MM.1S (cell line): ENCODE results near the gene NEGR1.

Experiments
- DNase-seq: peaks from one replicate; pipeline ENCODE4 v3.0.0-alpha.2; 2015
- H2AFZ ChIP-seq: fragments of 300-600 bp; sonication (generic); 2 replicates; pipeline ENCODE4 v1.6.0; 2016; ENCODE audit warnings: antibody characterized with exemption, low read length
- H3F3A ChIP-seq: fragments of 300-600 bp; sonication (generic); 2 replicates; pipeline ENCODE4 v1.6.1; 2016; ENCODE audit warnings: mild to moderate bottlenecking, antibody characterized with exemption, low read length, moderate library complexity, mixed read lengths; ENCODE audit not compliant: insufficient read depth
- H3K27ac ChIP-seq: fragments of 300-600 bp; sonication (generic); 2 replicates; pipeline ENCODE4 v1.5.1; 2016; ENCODE audit warnings: mild to moderate bottlenecking, low read length
- H3K27me3 ChIP-seq: fragments of 300-600 bp; sonication (generic); replicated peaks from 2 replicates; pipeline ENCODE4 v1.6.0; 2016; ENCODE audit warnings: low read length; ENCODE audit not compliant: insufficient read depth
- H3K36me3 ChIP-seq: fragments of 300-600 bp; sonication (generic); replicated peaks from 2 replicates; pipeline ENCODE4 v1.6.1; 2016; ENCODE audit warnings: mild to moderate bottlenecking, low read length, mixed read lengths; ENCODE audit not compliant: insufficient read depth
- H3K4me1 ChIP-seq: fragments of 300-600 bp; sonication (generic); 2 replicates; pipeline ENCODE4 v1.6.1; 2016; ENCODE audit warnings: low read length, mixed read lengths
- H3K4me2 ChIP-seq: fragments of 300-600 bp; sonication (generic); 2 replicates; pipeline ENCODE4 v1.6.0; 2016; ENCODE audit warnings: low read depth, low read length
- H3K4me3 ChIP-seq: fragments of 300-600 bp; sonication (generic); 2 replicates; pipeline ENCODE4 v1.5.1; 2016; ENCODE audit warnings: low read length, mixed read lengths
- H3K79me2 ChIP-seq: fragments of 300-600 bp; sonication (generic); 2 replicates; pipeline ENCODE4 v1.6.1; 2016; ENCODE audit warnings: mixed run types, low read length, mixed read lengths
- H3K9ac ChIP-seq: fragments of 300-600 bp; sonication (generic); 2 replicates; pipeline ENCODE4 v1.6.1; 2016; ENCODE audit warnings: low read length, mixed read lengths
- H3K9me2 ChIP-seq: fragments of 300-600 bp; sonication (generic); replicated peaks from 2 replicates; pipeline ENCODE4 v1.6.1; 2016; ENCODE audit warnings: mild to moderate bottlenecking, low read length, mixed read lengths; ENCODE audit not compliant: insufficient read depth
- H3K9me3 ChIP-seq: fragments of 300-600 bp; sonication (generic); replicated peaks from 2 replicates; pipeline ENCODE4 v1.6.1; 2016; ENCODE audit warnings: mild to moderate bottlenecking, low read length, mixed read lengths; ENCODE audit not compliant: insufficient read depth
- H4K20me1 ChIP-seq: fragments of 300-600 bp; sonication (generic); 2 replicates; pipeline ENCODE4 v1.6.1; 2016; ENCODE audit warnings: mild to moderate bottlenecking, low read length, moderate library complexity, mixed read lengths; ENCODE audit not compliant: insufficient read depth
- EZH2 ChIP-seq: fragments of 300-600 bp; sonication (generic); optimal IDR thresholded peaks from 2 replicates; pipeline ENCODE3; 2017; ENCODE audit warnings: low read depth, mild to moderate bottlenecking, antibody characterized with exemption, low read length, mixed read lengths
- EZH2phosphoT487 ChIP-seq: fragments of 300-600 bp; sonication (generic); IDR thresholded peaks from 2 replicates; pipeline ENCODE4 v1.6.1; 2018; ENCODE audit warnings: antibody characterized with exemption, low read length
- TF ChIP-seq, protein P1 (sequence below): fragments of 300-600 bp; sonication (generic); IDR thresholded peaks from 2 replicates; pipeline ENCODE4 v1.5.1; 2016; ENCODE audit warnings: antibody characterized with exemption, low read length, mixed read lengths

NEGR1 gene

DNA sequence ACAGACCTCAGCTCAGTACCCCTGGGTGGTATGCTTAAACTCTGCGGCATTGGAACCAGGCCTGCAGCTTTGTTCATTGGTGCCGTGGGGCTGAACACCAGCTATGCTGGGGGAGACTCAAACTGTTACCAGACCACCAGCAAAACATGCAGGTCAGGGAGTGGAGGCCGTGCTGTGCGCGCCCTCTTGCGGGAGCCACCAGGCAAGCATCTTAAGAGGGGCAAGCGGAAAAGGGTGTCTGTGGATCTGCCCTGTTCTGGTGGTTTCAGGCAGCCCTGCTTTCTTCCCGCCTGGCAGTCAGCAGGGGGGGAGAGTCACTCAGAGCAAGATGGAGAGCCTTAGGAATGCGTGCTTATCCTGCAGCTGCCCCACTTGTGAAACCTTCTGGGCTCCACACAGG is 924.6 kb downstream of the NEGR1 start:
- no peak overlapping the region for H3K9ac ChIP-seq
- H3K9me3 ChIP-seq: no peaks in the 10 kb centered on the region
- no peak overlapping the region for H3K27ac ChIP-seq
- H3F3A ChIP-seq: no peaks in the 10 kb centered on the region
- no peak overlapping the region for H2AFZ ChIP-seq
- H4K20me1 ChIP-seq: no peaks in the 10 kb centered on the region
- H3K79me2 ChIP-seq: no peaks in the 10 kb centered on the region
- H3K4me1 ChIP-seq: no peaks in the 10 kb centered on the region
- H3K9me2 ChIP-seq: no peaks in the 10 kb centered on the region
- no peaks in the 10 kb centered on the region for H3K27me3 ChIP-seq
- no peak overlapping the region for H3K4me3 ChIP-seq
- TF ChIP-seq EZH2phosphoT487 (no peak), EZH2 (no peak)
- TF ChIP-seq, protein P1, sequence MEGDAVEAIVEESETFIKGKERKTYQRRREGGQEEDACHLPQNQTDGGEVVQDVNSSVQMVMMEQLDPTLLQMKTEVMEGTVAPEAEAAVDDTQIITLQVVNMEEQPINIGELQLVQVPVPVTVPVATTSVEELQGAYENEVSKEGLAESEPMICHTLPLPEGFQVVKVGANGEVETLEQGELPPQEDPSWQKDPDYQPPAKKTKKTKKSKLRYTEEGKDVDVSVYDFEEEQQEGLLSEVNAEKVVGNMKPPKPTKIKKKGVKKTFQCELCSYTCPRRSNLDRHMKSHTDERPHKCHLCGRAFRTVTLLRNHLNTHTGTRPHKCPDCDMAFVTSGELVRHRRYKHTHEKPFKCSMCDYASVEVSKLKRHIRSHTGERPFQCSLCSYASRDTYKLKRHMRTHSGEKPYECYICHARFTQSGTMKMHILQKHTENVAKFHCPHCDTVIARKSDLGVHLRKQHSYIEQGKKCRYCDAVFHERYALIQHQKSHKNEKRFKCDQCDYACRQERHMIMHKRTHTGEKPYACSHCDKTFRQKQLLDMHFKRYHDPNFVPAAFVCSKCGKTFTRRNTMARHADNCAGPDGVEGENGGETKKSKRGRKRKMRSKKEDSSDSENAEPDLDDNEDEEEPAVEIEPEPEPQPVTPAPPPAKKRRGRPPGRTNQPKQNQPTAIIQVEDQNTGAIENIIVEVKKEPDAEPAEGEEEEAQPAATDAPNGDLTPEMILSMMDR: no peak
- no peaks in the 10 kb centered on the region for H3K36me3 ChIP-seq
- DNase-seq: no peak
- H3K4me2 ChIP-seq: no peak overlapping the region

DNA sequence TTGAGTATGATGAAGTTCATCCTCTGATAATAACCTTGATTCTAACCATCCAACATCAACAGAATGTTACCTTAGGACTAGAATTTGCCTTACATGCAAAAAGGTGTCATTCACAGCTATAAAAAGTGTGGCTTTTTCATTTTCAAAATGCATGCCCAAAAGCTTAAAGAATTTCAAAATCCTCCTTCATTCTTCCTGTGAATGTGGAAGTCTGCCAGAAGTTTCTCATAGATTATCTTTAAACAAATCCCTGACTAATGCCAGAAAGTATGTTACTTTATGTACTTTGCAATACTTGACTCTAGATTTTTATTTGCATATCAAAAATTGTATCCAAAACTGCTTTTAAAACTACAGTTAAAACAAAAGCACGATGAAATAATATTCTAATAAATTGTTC is 930.9 kb downstream of the NEGR1 start:
- H3K79me2 ChIP-seq: no peaks in the 10 kb centered on the region
- H3K9me2 ChIP-seq: no peaks in the 10 kb centered on the region
- no peak overlapping the region for H2AFZ ChIP-seq
- no peak overlapping the region for H3K9ac ChIP-seq
- no peak overlapping the region for H3K4me2 ChIP-seq
- no peak overlapping the region for H3K27ac ChIP-seq
- H3K9me3 ChIP-seq: no peaks in the 10 kb centered on the region
- no peaks in the 10 kb centered on the region for H3K27me3 ChIP-seq
- H3K4me3 ChIP-seq: no peak overlapping the region
- 0 out of 2 replicates have a peak, but pooled peaks cover 3% of the 10 kb centered on the region for H3K4me1 ChIP-seq
- TF ChIP-seq, protein P1: no peak
- TF ChIP-seq EZH2: no peak
- TF ChIP-seq EZH2phosphoT487: no peak
- no peaks in the 10 kb centered on the region for H4K20me1 ChIP-seq
- no peaks in the 10 kb centered on the region for H3K36me3 ChIP-seq
- no peaks in the 10 kb centered on the region for H3F3A ChIP-seq
- DNase-seq: no peak

DNA sequence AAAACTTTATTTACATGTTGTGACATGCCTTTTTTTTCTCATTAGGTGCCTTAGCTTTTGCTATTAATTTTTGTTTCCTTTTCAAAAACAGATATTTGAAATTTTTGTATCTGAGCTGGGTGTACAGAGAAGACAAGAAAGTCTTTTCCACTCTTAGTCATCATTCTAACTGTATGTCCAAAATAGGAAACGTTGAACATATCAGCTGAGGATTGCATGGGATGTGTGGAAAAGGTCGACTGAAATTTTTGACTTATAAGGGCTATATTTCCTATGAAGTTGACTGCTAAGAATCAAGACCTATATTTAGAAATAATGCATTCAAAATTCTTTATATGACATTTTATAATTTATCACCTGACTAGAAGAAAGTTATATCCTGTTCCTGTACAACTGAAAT is 931.5 kb downstream of the NEGR1 start:
- H3K9me3 ChIP-seq: no peaks in the 10 kb centered on the region
- 0 out of 2 replicates have a peak, but pooled peaks cover 3% of the 10 kb centered on the region for H3K4me1 ChIP-seq
- H3K9me2 ChIP-seq: no peaks in the 10 kb centered on the region
- H3K4me2 ChIP-seq: no peak overlapping the region
- no peaks in the 10 kb centered on the region for H3K36me3 ChIP-seq
- no peak for DNase-seq
- H3K27ac ChIP-seq: no peak overlapping the region
- TF ChIP-seq, protein P1: no peak
- TF ChIP-seq EZH2phosphoT487 (no peak), EZH2 (no peak)
- H3K9ac ChIP-seq: no peak overlapping the region
- no peak overlapping the region for H2AFZ ChIP-seq
- H3K4me3 ChIP-seq: no peak overlapping the region
- H3F3A ChIP-seq: no peaks in the 10 kb centered on the region
- H4K20me1 ChIP-seq: no peaks in the 10 kb centered on the region
- no peaks in the 10 kb centered on the region for H3K79me2 ChIP-seq
- no peaks in the 10 kb centered on the region for H3K27me3 ChIP-seq
